ENCODE measurements around the gene XBP1.

- no peak for TF ChIP-seq CTCF (IDR thresholded peaks at IDR 0.05; ENCODE audit: low read depth, low read length)
- no peak for TF ChIP-seq POLR2A (IDR thresholded peaks at IDR 0.05; ENCODE audit: extremely low read depth, insufficient read length)
- no peak for TF ChIP-seq MAX (IDR thresholded peaks at IDR 0.05; ENCODE audit: low read depth, low read length)
- TF ChIP-seq MYC (IDR thresholded peaks at IDR 0.05; ENCODE audit: low read depth, low read length), result no peak
Observed at GRCh38 chr22:28820885-28821284, 20.5 kb upstream of the XBP1 start.

Data from NB4 (cell line).